Colon (tissue), 2 donors: ENCODE results near the gene SLC13A4.
"Not testable (repeated sequence)": the region's sequence is repeated elsewhere in the genome, so short reads cannot be mapped to it uniquely, and the experiment has no call there.

Source experiments
- FAIRE-seq: peaks from 2 replicates; lab custom pipeline; 2012; peaks lifted over from hg19 to GRCh38; lab: Jason Lieb, UNC
- donor health status: control.
- donor health status: control.

SLC13A4 gene

DNA sequence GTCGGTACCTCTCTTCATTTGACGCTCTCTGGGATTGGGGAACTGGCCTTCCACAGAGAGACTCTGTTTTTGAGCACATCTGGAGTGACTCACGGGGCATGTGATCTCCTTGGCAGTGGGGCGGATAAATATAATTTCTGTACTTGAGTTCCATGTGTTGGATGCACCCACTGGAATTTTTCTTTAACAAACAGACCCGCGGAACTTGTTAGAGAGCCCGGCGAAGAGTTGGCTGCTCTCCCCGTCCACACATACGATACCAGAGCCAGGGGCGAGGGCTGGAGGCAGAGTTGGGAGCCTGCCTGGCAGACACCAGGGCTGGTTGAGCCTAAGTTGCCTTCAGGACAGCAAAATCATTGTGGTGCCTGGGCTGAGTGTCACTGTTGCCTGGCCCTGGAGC lies 20.8 kb upstream of the SLC13A4 start, which contains the start of gene FAM180A:
Gene FAM180A, minus strand, starts transcription at position 44 of the 400 bp plus-strand sequence. CDS start 233 bp downstream, outside the sequence.
- FAIRE-seq: no peak

DNA sequence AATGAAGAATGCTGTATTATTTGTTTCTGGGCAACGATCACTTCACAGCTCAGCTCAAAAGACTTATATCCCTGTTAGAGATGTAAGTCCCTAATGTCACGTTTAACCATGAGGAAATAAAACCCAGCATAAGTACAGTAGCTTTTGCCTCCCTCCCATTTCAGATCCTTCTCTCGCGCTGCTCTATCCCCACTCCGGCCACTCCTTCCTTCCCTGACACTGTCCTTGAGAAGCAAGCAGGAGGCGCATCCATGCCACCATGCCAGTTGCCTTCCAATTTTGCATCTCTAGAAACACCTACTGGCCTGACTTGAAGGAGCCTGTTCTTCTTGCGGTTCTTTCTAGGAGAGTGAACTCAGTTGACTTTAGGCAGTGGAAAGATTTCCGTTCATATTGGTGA lies 19.4 kb upstream of the SLC13A4 start:
- FAIRE-seq: no peak

- FAIRE-seq: no peak
Measured at GRCh38 chr7:135745703-135746312, 17.8 kb upstream of the SLC13A4 start.

- no peak for FAIRE-seq
Measured at GRCh38 chr7:135744938-135745702, 17.1 kb upstream of the SLC13A4 start.

GRCh38 chr7:135743907-135744731 lies 16.1 kb upstream of the SLC13A4 start:
- FAIRE-seq: no peak

- FAIRE-seq: no peak
Measured at GRCh38 chr7:135742371-135742770, 14.4 kb upstream of the SLC13A4 start.

DNA sequence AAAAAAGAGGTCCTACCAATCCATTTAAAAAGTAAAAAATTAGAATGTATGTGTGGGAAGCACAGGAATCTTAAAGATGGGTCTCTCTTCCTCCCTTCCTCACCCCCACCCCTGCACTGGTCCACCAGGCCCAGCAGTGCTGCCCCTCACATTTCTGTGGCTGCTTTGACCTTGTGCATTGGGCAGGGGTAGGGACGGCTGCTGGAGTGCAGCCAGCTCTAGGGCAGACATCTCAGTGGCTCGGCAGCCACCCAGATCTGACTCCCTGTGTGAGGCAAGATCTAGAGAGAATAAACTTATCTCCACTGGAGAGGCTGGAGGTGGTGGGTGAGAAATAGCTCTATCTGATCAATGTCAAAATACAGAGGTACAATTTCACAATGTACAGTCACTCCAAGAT lies 13.9 kb upstream of the SLC13A4 start:
- no peak for FAIRE-seq

DNA sequence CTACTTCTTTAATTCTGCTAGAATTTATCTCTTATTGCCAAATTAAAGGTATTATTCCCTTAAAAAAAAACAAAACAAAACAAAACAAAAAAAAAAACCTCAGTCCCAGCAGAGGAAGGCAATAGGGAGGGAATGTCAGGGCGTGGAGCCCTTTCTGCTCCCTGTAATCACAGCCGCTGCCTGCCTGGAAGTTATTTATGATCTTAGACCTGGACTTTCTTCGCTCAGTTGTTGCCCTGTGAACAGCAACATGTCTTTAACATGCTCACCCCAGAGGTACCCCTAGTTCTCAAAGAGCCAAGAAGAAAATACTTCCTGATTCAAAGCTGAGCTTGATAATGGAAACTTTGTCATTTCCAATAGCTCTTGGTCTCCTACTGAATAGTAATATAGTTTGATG lies 12.9 kb upstream of the SLC13A4 start:
- FAIRE-seq: no peak

DNA sequence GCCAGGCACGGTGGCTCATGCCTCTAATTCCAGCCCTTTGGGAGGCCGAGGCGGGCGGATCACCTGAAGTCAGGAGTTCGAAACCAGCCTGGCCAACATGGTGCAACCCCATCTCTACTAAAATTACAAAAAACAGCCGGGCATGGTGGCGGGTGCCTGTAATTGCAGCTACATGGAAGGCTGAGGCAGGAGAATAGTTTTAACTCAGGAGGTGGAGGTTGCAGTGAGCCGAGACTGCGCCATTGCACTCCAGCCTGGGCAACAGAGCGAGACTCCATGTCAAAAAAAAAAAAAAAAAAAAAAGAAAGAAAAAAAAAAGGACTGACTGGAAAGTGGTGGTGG lies 9.3 kb upstream of the SLC13A4 start:
- FAIRE-seq: not testable (repeated sequence)

GRCh38 chr7:135736586-135737305 lies 8.8 kb upstream of the SLC13A4 start:
- no peak for FAIRE-seq

DNA sequence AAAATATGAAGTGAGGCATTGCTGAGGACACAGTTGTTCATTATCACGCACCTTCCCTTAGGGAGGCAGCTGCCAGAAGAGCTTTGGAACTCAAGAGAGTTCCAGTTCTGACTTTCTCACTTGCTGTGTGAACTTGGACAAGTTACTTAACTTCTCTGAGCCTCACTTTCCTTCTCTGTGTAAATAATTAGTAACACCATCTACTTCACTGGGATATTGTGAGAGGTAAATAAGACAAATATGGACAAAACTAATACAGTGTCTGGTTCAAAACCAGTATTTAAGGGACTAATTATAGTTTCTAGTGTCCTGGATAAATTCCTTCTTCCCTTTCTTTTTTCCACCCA lies 6.3 kb upstream of the SLC13A4 start:
- no peak for FAIRE-seq

DNA sequence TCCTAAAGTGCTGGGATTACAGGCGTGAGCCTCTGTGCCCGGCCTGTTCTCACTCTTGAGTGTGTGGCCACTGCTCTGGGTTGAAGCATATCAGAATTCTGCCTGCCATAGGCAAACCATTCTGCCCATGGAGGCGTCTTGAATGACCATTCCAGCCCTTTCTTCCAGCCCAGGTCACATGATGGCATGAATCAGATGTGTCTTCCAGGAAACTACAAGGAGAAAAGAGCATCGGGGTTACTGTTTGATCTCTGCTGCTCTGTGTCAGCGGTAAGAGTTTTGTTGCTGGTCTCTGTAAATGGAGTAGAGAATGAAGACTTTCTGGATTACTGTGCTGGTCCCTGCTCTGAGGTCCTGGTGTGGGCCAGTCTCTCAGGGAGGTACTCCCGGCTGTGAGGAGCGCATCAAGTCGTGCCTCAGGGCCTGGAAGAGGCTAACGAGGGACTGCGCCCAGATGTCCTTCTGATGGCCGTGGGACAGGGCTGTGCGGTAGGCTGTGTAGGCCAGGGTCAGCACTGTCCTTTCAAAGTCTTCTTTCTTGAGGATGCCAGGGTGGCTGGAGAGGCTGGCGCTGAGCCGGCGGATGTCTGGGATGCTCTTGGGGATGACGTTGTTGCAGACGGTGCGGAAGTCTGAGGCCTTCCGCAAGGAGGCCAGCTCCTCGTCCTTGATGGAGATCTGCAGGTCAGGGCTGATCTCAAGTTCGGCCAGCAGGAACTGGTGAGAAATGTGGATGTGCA lies 5.8 kb upstream of the SLC13A4 start:
- FAIRE-seq: no peak

- FAIRE-seq: no peak
Measured at GRCh38 chr7:135731131-135731530, 3.1 kb upstream of the SLC13A4 start.

DNA sequence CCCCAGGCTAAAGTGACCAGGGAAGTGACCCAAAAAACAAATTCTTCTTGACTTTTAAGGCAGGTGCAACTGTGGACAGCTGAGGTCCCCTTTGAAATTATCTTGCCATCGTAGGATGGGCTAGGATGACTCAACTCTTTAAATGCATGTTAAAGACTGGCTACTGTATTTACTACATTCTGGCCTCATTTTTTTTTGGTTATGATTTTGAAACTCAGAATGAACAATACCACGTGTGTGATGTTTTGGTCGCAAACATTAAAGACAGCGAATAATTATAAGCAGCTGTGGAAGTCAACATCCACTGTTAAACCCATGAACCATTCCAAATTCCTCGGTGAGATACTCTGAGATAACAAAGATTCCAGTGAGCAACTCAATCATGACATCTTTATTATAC lies 1.2 kb upstream of the SLC13A4 start:
- no peak for FAIRE-seq

DNA sequence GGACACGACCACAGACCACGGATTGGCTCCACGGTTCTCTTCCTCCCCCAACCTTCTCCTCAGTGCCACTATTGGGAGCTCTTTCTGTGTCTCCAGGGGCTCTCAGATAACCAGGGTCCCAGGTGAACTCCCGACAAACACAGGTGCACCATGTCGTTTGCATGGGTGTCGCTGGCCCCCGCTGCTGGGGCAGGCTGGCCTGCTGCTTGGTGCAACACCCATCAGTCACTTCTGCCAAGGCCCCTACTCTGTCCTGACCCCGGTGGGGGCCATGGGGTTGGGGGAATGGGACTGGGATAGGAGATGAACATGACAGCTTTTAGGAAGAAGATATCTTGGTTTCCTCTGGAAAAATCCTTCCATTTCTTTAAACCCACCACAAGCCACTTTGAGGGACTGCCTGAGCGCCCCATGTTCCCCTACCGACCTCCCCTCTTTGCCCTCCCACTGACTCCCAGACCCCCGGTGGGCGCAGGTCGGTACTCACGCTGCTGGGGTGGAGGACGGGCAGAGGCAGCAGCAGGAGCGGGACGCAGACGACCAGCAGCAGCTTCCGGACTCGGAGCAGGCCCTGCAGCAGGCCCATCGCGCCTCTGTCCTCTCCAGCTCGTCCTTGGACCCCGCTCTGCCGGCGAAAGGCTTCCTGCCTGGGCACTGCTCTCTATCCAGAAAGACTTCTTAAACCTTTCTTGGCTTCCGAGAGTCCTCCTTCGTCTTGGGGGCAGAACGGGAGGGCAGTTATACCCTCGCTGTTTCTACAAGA lies 894 bp downstream of the SLC13A4 start:
- FAIRE-seq: no peak

- no peak for FAIRE-seq
Measured at GRCh38 chr7:135726276-135726788, 1.7 kb downstream of the SLC13A4 start.

DNA sequence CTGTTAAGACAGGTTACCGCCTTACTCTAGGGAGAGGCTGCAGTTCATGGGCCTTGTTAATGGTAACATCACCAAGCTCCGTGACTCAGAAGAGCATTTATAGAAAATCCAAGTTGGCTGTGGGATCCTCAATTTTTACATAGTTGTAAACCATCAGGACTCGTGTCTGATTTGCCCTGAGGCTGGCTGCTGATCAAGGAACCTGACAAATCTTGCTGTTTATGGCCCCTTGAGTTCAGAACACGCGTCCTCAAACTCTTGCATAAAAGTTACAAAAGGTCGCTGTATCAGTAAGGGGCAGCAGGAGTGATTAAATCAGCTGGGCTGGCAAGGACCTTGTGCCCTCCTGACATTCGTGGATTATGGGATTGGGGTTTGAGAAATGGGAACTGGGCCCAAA lies 4.6 kb downstream of the SLC13A4 start:
- no peak for FAIRE-seq

GRCh38 chr7:135721198-135721820 lies 6.7 kb downstream of the SLC13A4 start:
- FAIRE-seq: no peak

DNA sequence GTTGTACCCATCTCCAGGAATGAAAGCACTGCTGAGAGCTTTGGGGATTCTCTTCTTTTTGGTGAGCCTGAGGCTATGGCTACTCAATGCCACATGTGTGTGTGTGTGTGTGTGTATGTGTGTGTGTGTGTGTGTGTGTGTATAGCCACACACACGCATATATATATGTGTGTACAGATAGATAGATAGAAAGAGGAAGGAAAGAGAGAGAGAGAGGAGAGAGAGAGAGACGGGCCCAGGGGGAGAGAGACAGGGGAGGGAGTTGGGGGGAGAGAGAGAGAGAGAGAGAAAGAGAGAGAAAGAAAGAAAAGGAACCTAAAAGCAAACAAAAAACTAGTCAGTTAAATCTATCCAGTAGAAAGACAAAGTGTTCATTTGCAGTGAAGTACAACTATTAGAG lies 8.3 kb downstream of the SLC13A4 start:
- FAIRE-seq: no peak

DNA sequence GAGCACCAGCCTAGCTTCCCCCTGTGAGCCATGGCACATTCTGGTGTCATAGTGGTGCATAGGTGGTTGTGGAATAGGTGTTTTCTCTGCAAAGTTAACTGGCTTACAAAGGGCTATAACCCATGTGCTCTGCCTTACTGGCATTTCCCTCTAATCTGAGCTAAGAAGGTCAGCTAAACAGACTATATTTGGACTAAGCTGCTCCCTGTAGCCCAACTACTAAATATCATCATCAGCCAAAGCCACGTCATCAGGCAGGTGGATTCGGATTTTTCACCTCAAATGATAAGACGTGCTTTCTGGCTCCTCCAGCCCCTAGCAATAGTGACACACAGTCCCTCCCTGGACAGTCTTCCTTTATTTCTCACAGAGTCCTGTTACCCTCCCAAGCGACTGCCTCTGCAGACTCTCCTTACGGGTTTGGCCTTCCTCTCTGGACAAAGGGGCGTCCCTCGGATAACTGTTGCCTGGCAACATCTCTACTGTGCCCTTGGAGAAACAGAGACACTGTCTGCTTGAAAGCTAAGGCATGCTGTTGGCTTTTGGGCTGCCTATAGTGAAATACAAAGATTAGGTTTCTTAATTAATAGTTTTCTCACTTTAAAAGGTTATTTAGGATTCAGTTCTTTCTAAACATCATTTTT lies 9.1 kb downstream of the SLC13A4 start:
- no peak for FAIRE-seq
